Astrocyte of the hippocampus (primary cell): ENCODE results near the gene DENND6B.
"Not testable (repeated sequence)": the region's sequence is repeated elsewhere in the genome, so short reads cannot be mapped to it uniquely, and the experiment has no call there.

ENCODE experiments used
- DNase-seq: peaks from one replicate; pipeline ENCODE4 v3.0.0; 2011; ENCODE audit warnings: low read depth, low spot score

DENND6B gene

DNA sequence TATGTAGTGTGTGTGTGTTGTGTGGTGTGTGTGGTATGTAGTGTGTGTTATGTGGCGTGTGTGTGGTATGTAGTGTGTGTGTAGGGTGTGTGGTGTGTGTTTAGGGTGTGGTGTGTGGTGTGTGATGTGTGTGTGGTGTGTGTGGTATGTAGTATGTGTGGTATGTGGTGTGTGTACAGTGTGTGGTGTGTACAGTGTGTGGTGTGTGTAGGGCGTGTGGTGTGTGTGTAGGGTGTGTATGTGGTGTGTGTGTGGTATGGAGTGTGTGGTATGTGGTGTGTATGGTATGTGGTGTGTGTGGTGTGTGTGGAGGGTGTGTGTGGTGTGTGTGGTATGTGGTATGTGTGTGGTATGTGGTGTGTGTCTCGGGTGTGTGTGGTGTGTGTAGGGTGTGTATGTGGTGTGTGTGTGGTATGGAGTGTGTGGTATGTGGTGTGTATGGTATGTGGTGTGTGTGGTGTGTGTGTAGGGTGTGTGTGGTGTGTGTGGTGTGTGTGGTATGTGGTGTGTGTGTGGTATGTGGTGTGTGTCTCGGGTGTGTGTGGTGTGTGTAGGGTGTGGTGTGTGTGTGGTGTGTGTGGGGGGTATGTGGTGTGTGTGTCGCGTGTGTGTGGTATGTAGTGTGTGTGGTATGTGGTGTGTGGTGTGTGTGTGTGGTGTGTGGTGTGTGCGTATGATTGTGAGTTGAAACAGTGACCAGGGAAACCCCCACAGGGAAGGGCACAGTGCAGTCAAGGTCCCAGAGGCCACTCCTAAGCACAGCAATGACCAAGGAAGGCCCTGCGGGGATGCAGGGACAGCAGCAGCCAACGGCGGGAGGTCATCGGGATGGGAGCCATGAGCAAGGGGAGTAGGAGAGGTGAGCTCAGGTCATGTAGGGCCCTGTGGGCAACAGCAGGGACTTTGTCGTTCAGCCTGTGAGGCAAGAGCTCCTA lies 13.4 kb upstream of the DENND6B start:
- DNase-seq = no peak

DNA sequence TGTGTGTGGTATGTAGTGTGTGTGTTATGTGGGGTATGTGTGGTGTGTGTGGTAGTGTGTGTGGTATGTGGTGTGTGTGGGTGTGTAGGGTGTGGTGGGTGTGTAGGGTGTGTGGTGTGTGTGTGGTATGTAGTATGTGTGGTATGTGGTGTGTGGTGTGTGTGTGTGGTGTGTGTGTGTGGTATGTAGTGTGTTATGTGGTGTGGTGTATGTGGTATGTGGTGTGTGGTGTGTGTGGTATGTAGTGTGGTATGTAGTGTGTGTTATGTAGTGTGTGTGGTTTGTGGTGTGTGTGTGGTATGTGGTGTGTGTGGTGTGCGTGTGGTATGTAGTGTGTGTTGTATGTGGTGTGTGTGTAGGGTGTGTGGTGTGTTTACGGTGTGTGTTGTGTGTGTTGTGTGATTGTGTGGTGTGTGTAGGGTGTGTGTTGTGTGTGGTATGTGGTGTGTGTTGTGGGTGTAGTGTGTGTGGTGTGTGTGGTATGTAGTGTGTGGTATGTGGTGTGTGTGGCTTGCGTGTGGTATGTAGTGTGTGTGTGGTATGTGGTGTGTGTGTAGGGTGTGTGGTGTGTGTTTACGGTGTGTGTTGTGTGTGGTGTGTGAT lies 12.1 kb upstream of the DENND6B start:
- no peak for DNase-seq

DNA sequence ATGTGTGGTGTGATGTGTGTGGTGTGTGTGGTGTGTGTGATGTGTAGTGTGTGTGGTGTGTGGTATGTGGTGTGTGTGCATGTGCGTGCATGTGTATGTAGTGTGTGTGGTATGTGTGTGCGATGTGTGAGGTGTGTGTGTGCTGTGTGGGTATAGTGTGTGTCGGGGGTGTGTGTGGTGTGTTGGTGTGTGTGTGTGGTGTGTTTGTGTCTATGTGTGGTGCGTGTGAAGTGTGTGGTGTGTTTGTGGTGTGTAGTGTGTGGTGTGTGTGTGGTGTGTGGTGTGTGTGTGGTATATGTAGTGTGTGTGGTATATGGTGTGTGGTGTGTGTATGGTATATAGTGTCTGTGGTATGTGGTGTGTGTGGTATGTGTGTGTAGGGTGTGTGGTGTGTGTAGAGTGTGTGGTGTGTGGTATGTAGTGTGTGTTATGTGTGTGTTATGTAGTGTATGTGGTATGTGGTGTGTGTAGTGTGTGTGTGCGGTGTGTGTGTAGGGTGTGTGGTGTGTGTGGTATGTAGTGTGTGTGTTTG lies 11.3 kb upstream of the DENND6B start:
- no peak for DNase-seq

- DNase-seq = no peak
Measured at GRCh38 chr22:50337262-50338041, 10.6 kb upstream of the DENND6B start.

GRCh38 chr22:50334433-50334832 lies 7.6 kb upstream of the DENND6B start:
- not testable (repeated sequence) for DNase-seq

DNA sequence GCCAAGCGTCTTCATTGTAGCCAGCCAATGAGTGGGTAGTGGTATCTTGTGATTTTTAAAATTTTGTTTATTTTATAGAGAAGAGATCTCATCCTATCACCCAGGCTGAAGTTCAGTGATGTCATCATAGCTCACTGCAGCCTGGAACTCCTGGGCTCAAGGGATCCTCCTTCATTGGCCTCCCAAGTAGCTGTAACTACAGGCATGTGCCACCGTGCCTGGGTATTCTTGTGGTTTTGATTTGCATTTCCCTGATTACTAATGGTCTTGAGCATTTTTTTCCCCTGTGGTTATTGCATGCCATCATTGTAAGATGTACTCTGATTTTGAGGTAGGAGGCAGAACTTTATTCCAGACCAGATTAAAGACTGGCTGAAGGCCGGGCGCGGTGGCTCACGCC lies 2.4 kb upstream of the DENND6B start:
- DNase-seq = peak; percentile 72

DNA sequence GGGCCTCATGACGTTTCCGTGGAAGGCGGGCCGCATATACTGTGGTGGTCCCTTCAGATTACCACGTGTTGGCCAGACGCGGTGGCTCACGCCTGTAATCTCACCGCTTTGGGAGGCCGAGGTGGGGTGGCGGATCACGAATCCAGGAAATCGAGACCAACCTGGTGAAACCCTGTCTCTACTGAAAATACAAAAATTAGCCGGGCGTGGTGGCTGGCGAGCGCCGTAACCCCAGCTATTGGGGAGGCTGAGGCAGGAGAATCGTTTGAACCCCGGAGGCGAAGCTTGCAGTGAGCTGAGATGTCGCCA lies 853 bp upstream of the DENND6B start:
- no peak for DNase-seq

DNA sequence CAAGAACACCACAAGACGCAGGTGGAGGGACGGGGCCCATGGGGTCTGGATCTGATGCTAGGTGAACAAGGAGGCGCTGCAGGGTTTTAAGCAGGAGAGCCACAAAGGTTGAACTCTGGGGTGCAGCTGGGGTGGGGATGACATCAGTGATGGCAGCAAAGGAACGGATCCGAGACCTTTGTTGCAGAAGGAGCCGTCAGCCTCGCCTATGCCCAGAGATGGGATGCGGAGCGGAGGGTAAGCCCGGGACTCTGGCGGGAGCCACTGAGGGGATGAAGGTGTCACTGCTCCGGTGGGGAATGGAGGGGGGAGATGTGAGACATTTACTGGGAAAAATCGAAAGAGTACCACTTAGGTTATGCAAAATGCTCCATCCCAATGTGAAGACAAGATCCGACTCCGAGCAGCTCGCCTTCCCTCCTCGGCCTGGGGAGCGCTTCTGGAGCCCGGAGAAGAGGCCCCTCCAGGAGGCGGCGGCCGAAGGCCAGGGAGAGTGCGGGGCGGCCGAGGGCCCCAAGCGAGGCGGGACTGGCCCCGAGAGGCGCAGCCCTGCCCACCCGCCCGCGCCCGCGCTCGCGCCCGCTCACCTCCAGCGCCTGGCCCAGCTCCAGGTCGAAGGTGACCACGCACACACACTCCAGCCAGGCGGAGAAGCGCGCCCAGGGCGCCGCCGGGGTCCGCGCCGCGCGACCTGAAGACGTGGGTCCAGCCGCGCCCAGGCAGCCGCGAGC lies 422 bp downstream of the DENND6B start:
- DNase-seq = no peak

DNA sequence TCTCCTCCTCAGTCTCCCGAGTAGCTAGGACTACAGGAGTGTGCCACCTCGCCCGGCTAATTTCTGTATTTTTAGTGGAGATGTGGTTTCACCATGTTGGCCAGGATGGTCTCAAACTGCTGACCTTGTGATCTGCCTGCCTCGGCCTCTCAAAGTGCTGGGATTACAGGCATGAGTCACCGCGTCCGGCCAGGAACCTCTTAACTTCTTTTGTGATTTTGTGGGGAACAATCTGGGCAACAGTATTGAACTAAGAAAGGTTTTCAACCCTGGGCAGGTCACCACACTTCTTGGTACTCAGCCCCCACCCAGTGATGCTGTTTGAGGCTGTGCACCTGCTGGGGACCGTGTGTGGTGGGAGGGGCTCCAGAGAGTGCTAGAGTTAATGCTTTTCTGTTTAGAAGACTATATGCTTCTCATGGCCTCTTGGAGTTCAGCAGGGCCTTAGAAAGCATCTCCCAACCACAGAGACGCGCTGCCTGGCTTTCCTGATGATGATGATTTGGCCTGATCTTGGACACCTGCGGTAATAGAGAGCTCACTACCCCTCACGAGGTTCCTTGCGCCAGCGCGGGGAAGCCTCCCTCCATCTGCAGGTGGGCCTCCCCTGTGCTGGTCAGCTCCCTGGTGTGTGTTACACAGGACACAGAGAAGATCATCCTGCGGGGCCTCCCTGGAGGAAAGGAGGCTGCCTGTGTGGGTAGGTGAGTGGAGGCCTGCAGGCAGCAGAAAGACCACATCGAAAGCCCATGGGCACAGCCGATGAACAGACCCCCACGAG lies 1.2 kb downstream of the DENND6B start:
- no peak for DNase-seq

DNA sequence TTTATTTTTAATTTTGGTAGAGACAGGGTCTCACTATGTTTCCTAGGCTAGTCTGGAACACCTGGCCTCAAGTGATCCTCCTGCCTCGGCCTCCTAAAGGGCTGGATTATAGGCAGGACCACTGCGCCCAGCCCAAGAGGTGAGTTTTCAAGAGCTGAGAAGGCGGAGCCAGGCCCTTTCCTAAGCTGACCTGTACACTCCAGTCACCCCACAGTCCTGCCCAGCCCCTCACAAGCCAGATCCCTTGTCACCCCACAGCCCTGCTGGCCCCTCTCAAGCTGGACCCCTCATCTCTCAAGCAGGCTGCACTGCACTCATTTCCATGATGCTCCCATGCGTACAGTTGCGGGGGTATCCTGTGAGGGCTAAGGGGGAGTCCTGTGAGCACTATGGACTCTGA lies 2.9 kb downstream of the DENND6B start:
- DNase-seq = no peak

DNA sequence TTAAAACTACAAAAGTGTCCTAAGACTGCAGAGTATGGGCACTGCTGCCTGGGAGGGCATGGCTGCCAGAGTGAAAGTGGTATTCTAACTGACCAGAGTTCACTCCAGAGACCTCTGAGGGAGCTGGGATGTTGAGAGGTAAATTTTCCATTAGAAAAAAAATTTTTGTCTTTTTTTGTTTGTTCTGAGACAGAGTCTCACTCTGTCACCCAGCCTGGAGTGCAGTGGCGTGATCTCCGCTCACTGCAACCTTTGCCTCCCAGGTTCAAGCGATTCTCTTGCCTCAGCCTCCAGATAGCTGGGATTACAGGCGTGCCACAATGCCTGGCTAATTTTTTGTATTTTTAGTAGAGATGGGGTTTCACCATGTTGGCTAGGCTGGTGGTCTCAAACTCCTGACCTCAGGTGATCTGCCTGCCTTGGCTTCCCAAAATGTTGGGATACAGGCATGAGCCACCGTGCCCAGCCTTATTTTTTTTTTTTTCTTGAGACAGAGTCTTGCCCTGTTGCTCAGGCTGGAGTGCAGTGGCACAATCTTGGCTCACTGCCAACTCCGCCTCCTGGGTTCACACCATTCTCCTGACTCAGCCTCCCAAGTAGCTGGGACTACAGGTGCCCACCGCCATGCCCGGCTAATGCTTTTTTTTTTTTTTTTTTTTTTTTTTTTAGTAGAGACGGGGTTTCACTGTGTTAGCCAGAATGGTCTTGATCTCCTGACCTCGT lies 4.3 kb downstream of the DENND6B start:
- not testable (repeated sequence) for DNase-seq

- no peak for DNase-seq
Measured at GRCh38 chr22:50320671-50321325, 6.0 kb downstream of the DENND6B start.

DNA sequence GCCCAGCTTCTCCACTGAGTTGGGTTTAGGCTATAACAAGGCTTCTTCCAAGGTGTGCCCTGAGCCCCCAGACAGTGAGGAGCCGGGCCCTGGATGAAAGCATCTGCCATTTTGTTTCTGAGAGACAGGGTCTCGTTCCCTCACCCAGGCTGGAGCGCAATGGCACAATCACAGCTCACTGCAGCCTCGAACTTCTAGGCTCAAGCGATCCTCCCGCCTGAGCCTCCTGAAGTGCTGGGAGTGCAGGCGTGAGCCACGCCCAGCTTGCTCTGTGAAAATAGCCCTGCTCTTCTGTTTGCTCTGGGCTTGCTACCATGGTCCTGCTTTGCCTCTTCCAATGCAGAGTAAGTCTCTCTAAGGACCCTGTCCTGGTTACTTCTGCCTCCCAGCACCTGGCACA lies 6.7 kb downstream of the DENND6B start:
- no peak for DNase-seq

DNA sequence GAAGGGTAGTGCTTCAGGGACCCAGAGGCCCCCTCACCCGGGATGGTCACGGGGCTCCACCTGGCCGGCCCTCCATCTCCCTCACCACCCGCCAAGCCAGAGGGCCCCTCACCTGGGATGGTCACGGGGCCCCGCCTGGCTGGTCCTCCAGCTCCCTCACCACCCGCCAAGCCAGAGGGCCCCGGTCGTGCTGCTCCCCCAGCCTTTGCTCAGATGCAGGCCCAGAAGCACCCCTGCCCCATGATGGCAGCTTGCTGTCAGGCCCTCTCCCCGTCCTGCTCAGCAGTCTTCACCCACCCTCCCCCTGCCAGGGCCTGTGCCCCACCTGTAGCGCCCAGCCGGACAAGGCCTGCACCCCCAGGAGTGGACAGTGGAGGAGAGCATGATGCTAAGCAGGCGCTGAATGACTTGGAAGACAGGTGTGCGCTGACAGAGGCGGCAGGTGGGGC lies 7.3 kb downstream of the DENND6B start:
- no peak for DNase-seq

DNA sequence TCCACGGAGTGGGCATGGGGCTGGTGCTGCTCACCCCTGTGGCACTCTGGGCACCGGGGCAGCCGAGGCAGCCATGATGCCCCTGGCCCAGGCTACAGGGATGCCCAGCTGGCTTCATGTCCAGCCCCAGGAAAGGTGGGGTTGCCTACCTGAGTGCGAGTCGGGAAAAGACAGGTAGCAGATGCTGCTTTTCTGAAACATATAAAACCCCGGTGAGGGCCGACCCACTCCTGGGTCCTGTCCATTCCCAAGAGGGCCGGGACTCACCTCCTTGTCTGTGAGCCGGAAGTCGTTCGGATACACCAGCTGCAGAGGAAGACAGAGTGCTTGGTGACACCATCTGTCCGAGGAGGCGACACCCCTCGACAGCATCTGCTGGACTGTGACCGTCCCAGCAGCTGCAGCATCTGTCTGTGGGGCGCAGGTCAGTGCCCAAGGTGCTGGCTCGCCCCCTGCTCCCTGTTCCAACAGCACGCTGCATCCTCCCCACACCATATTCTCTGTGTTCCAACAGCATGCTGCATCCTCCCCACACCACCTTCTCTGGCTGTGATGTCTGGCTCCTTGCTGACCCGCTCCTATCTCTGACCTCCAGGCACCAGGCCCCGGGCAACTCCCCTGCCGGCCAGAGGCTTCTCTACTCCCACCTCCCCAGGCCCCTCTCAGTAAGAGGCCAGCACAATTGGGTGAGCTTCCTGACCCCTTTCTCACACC lies 8.0 kb downstream of the DENND6B start:
- DNase-seq = no peak

DNA sequence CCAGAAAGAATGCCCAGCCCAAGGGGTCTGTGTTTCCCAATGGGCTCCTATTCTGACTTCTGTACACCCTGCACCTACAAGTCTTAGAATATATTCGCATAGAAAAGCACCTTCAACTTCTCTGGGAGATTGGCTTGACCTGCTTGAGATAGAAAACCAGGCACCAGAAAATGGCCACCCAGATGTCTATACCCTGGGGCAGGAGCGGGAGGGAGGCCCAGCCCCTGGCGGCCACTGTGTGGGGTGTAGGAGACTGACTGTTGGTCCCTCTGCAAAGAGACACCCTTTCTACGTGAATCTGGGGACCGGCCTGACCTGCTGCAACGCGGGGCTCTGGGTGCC lies 8.5 kb downstream of the DENND6B start:
- DNase-seq = no peak

GRCh38 chr22:50317674-50318073 lies 9.1 kb downstream of the DENND6B start:
- no peak for DNase-seq

DNA sequence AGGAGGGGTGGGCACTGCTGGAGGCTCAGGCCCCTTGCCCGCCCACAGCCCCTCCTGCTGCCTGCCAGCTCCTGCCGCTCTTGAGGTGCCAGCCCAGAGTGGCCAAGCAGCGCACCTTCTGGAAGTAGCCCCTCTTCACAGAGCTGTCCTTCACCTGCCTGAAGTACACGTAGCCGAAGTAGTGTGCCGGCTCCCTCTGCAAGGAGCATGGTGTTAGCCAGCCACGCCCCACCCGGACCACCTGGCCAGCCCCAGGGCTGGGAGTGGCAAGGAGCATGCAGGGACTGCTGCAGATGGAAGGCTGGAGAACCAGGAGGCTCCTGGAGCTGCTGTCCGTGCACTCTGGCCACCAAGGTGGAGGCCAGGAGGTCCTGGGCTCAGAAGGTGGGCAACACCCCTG lies 9.6 kb downstream of the DENND6B start:
- DNase-seq = no peak
